ENCODE data around the gene GPR15.

DNA sequence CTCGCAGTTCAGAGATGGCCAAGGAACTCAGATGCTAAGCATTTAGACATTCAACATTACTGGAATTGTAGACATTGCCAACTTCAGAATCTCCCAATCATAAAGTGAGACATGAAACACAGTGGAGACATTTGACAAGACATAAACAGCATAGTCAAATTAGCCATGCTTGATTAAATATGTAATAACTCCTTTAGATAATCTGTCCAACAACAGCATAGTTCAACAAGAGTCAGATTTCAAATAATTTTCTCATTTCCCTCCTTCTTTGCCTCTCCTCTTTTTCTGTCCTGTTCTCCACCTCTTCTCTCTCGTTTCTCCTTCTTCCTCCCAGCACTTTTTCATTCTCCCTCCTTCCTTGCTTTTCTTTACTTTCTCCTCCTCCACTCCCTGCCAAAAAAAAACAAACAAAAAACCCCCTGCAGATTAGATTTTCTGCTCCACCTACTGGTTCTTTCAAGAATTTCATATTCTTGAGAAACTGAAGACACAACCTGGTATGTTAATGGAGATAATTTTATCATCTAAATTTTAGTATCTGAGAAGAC is 41.5 kb downstream of the GPR15 start:
- TF ChIP-seq, protein P1, sequence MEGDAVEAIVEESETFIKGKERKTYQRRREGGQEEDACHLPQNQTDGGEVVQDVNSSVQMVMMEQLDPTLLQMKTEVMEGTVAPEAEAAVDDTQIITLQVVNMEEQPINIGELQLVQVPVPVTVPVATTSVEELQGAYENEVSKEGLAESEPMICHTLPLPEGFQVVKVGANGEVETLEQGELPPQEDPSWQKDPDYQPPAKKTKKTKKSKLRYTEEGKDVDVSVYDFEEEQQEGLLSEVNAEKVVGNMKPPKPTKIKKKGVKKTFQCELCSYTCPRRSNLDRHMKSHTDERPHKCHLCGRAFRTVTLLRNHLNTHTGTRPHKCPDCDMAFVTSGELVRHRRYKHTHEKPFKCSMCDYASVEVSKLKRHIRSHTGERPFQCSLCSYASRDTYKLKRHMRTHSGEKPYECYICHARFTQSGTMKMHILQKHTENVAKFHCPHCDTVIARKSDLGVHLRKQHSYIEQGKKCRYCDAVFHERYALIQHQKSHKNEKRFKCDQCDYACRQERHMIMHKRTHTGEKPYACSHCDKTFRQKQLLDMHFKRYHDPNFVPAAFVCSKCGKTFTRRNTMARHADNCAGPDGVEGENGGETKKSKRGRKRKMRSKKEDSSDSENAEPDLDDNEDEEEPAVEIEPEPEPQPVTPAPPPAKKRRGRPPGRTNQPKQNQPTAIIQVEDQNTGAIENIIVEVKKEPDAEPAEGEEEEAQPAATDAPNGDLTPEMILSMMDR (IDR thresholded peaks at IDR 0.05; ENCODE audit: low read length), result peak; percentile 64
- TF ChIP-seq EZH2phosphoT487 (IDR thresholded peaks at IDR 0.05; ENCODE audit: low read length), result no peak

Data from MM.1S (cell line).